GM23338 (cell line): ENCODE data around the gene GPR42. TPM values are rescaled to one million over a fixed set of nuclear protein-coding genes. Genes with fewer than 3 reads are reported as not detected.

Experiments
- ATAC-seq: fragments of 200-7000 bp; cut with Tn5 transposase; 3 replicates; pipeline ENCODE4 v1.9.1; 2020
- DNase-seq: peaks from one replicate; pipeline ENCODE4 v3.0.0-alpha.2; 2015; ENCODE audit warnings: low spot score
- H2AFZ ChIP-seq: fragments of 200-600 bp; sonication (generic); 2 replicates; pipeline ENCODE4 v1.8.0; 2016; ENCODE audit warnings: antibody characterized with exemption, mild to moderate bottlenecking, moderate library complexity
- H3F3A ChIP-seq: fragments of 200-600 bp; sonication (generic); replicated peaks from 2 replicates; pipeline ENCODE4 v1.8.0; 2017; ENCODE audit warnings: antibody characterized with exemption, mixed run types, low read depth
- H3K27ac ChIP-seq: fragments of 200-600 bp; sonication (generic); 2 replicates; pipeline ENCODE4 v1.6.1; 2016; ENCODE audit warnings: low read depth
- H3K27me3 ChIP-seq: fragments of 200-600 bp; sonication (generic); 2 replicates; pipeline ENCODE4 v1.8.0; 2016; ENCODE audit warnings: mild to moderate bottlenecking, mixed run types, moderate library complexity; ENCODE audit not compliant: insufficient read depth
- H3K36me3 ChIP-seq: fragments of 200-600 bp; sonication (generic); 2 replicates; pipeline ENCODE4 v1.8.0; 2016; ENCODE audit warnings: mild to moderate bottlenecking; ENCODE audit not compliant: insufficient read depth
- H3K4me1 ChIP-seq: fragments of 200-600 bp; sonication (generic); 2 replicates; pipeline ENCODE4 v1.8.0; 2016; ENCODE audit warnings: mild to moderate bottlenecking, moderate library complexity; ENCODE audit not compliant: insufficient read depth
- H3K4me2 ChIP-seq: fragments of 200-600 bp; sonication (generic); 2 replicates; pipeline ENCODE4 v1.7.1; 2017; ENCODE audit warnings: mixed run types
- H3K4me3 ChIP-seq: fragments of 200-600 bp; sonication (generic); 2 replicates; pipeline ENCODE4 v1.6.1; 2016; ENCODE audit warnings: mixed run types
- H3K79me2 ChIP-seq: fragments of 200-600 bp; sonication (generic); replicated peaks from 2 replicates; pipeline ENCODE4 v1.8.0; 2017; ENCODE audit warnings: mild to moderate bottlenecking; ENCODE audit not compliant: insufficient read depth
- H3K9me2 ChIP-seq: fragments of 200-600 bp; sonication (generic); 2 replicates; pipeline ENCODE4 v1.8.0; 2017; ENCODE audit not compliant: insufficient read depth
- H4K20me1 ChIP-seq: fragments of 200-600 bp; sonication (generic); replicated peaks from 2 replicates; pipeline ENCODE4 v1.8.0; 2017; ENCODE audit warnings: mild to moderate bottlenecking; ENCODE audit not compliant: insufficient read depth
- H3K27ac Mint-ChIP-seq: 2 replicates; pipeline ENCODE4 v1.8.0; 2020; ENCODE audit warnings: inconsistent platforms, mild to moderate bottlenecking, moderate library complexity, mixed read lengths
- H3K27me3 Mint-ChIP-seq: 3 replicates; pipeline ENCODE4 v1.8.0; 2022; ENCODE audit warnings: low read depth, mild to moderate bottlenecking, moderate library complexity, mixed read lengths, inconsistent platforms; ENCODE audit not compliant: insufficient read depth, poor library complexity
- H3K36me3 Mint-ChIP-seq: 3 replicates; pipeline ENCODE4 v1.8.0; 2021; ENCODE audit warnings: low read depth, mild to moderate bottlenecking, inconsistent platforms, moderate library complexity, mixed read lengths
- H3K4me1 Mint-ChIP-seq: 3 replicates; pipeline ENCODE4 v1.8.0; 2020; ENCODE audit warnings: mild to moderate bottlenecking, inconsistent platforms, mixed read lengths
- H3K4me3 Mint-ChIP-seq: 3 replicates; pipeline ENCODE4 v1.8.0; 2021; ENCODE audit warnings: moderate library complexity, mild to moderate bottlenecking, inconsistent platforms, mixed read lengths
- H3K9me3 Mint-ChIP-seq: 3 replicates; pipeline ENCODE4 v1.8.0; 2020; ENCODE audit warnings: moderate library complexity, mild to moderate bottlenecking, inconsistent platforms, mixed read lengths
- CREB1 ChIP-seq: fragments of 250-450 bp; sonication (Bioruptor Pico); IDR thresholded peaks from 2 replicates; pipeline ENCODE4 v1.5.0; 2020; ENCODE audit warnings: low read depth, mild to moderate bottlenecking, moderate library complexity
- ETS1 ChIP-seq: IDR thresholded peaks from 2 replicates; pipeline ENCODE4 v1.6.1; 2016; ENCODE audit warnings: antibody characterized with exemption
- EZH2 ChIP-seq: fragments of 200-600 bp; sonication (generic); IDR thresholded peaks from one replicate; pipeline ENCODE4 v1.8.0; 2017; ENCODE audit warnings: antibody characterized with exemption, mild to moderate bottlenecking, low read depth; ENCODE audit not compliant: unreplicated experiment
- JUNB ChIP-seq: IDR thresholded peaks from one replicate; pipeline ENCODE4 v1.6.1; 2016; ENCODE audit warnings: antibody characterized with exemption; ENCODE audit not compliant: unreplicated experiment
- NANOG ChIP-seq: IDR thresholded peaks from 2 replicates; pipeline ENCODE4 v1.6.1; 2016; ENCODE audit warnings: antibody characterized with exemption, borderline replicate concordance
- REST ChIP-seq: IDR thresholded peaks from one replicate; pipeline ENCODE4 v1.6.1; 2018; ENCODE audit warnings: antibody characterized with exemption; ENCODE audit not compliant: unreplicated experiment
- STAT1 ChIP-seq: IDR thresholded peaks from one replicate; pipeline ENCODE4 v1.6.1; 2016; ENCODE audit warnings: antibody characterized with exemption; ENCODE audit not compliant: unreplicated experiment
- ZNF331 ChIP-seq: fragments of 250-450 bp; sonication (Bioruptor Pico); IDR thresholded peaks from 2 replicates; pipeline ENCODE4 v1.5.0; 2020; ENCODE audit warnings: low read depth, mild to moderate bottlenecking, moderate library complexity
- ZNF462 ChIP-seq: fragments of 250-450 bp; sonication (Bioruptor Pico); IDR thresholded peaks from 2 replicates; pipeline ENCODE4 v1.5.0; 2020; ENCODE audit warnings: mild to moderate bottlenecking, moderate library complexity
- polyA plus RNA-seq: library from polyadenylated mRNA; unstranded; fragments of >200 nt; fragmentation: Nextera tagmentation; extraction: Ambion mirVana; gene quantifications from 2 replicates; pipeline ENCODE4 v1.2.1, GENCODE V29; 2016
- total RNA-seq: library from RNA; depleted of rRNA; stranded (reverse); fragments of >200 nt; shearing (Covaris generic); gene quantifications from 2 replicates; pipeline ENCODE4 v1.2.3, GENCODE V29; 2014

Gene GPR42
- total and polyA plus RNA-seq, 2 experiments from 2014 or later = not detected

GRCh38 chr19:35419805-35420204 is 48.9 kb downstream of the GPR42 start:
- no peaks in the 10 kb centered on the region for H3K79me2 ChIP-seq
- no peak for ATAC-seq
- H3K4me2 ChIP-seq = no peak overlapping the region
- no peak overlapping the region for H3K4me3 ChIP-seq
- H2AFZ ChIP-seq = no peak overlapping the region
- no peaks in the 10 kb centered on the region for H4K20me1 ChIP-seq
- Mint-ChIP-seq H3K27me3 (peaks cover 6% of the 10 kb centered on the region), H3K36me3 (no peaks in the 10 kb centered on the region), H3K9me3 (no peaks in the 10 kb centered on the region; the same call in 2 of the 3 replicates), H3K4me1 (no peaks in the 10 kb centered on the region; the same call in 2 of the 3 replicates), H3K27ac (no peak overlapping the region), H3K4me3 (no peak overlapping the region)
- H3K27ac ChIP-seq = no peak overlapping the region
- H3K36me3 ChIP-seq = no peaks in the 10 kb centered on the region
- TF ChIP-seq ZNF462 (CRISPR knock-in tag) = no peak
- TF ChIP-seq REST = no peak
- TF ChIP-seq CREB1 (CRISPR knock-in tag) = no peak
- no peak for TF ChIP-seq EZH2
- no peak for TF ChIP-seq STAT1
- no peak for TF ChIP-seq JUNB
- no peak for TF ChIP-seq ZNF331 (CRISPR knock-in tag)
- TF ChIP-seq NANOG = no peak
- TF ChIP-seq ETS1 = no peak
- no peaks in the 10 kb centered on the region for H3K27me3 ChIP-seq
- H3K9me2 ChIP-seq = no peaks in the 10 kb centered on the region
- no peaks in the 10 kb centered on the region for H3K4me1 ChIP-seq
- H3F3A ChIP-seq = no peaks in the 10 kb centered on the region
- no peak for DNase-seq
